Neuronal stem cell (in vitro differentiated cells): ENCODE data around the gene PLA2G15. TPM values are rescaled to one million over a fixed set of nuclear protein-coding genes. Genes with fewer than 3 reads are reported as not detected.

ENCODE experiments used
- DNase-seq: peaks from one replicate; pipeline ENCODE4 v3.0.0-alpha.2; 2013; ENCODE audit warnings: low spot score
- H2AFZ ChIP-seq: one replicate; pipeline ENCODE4 v1.6.1; 2013; ENCODE audit warnings: mild to moderate bottlenecking, low read length, inconsistent platforms
- H2AK5ac ChIP-seq: 2 replicates; pipeline ENCODE4 v1.6.1; 2013; ENCODE audit warnings: low read depth, mild to moderate bottlenecking, inconsistent platforms, low read length, moderate library complexity, mixed read lengths
- H2BK120ac ChIP-seq: 2 replicates; pipeline ENCODE4 v1.6.1; 2013; ENCODE audit warnings: low read depth, mild to moderate bottlenecking, inconsistent platforms, low read length, moderate library complexity, mixed read lengths
- H2BK12ac ChIP-seq: one replicate; pipeline ENCODE4 v1.6.1; 2013; ENCODE audit warnings: low read length, inconsistent platforms
- H2BK15ac ChIP-seq: 2 replicates; pipeline ENCODE4 v1.6.1; 2013; ENCODE audit warnings: mild to moderate bottlenecking, low read length, inconsistent platforms, mixed read lengths
- H2BK5ac ChIP-seq: one replicate; pipeline ENCODE4 v1.6.1; 2013; ENCODE audit warnings: inconsistent platforms, mild to moderate bottlenecking, low read length, moderate library complexity
- H3K14ac ChIP-seq: one replicate; pipeline ENCODE4 v1.6.1; 2013; ENCODE audit warnings: low read length, inconsistent platforms
- H3K18ac ChIP-seq: 2 replicates; pipeline ENCODE4 v1.6.1; 2013; ENCODE audit warnings: low read length, inconsistent platforms
- H3K23ac ChIP-seq: 2 replicates; pipeline ENCODE4 v1.6.1; 2013; ENCODE audit warnings: low read depth, mild to moderate bottlenecking, mixed read lengths, low read length, inconsistent platforms; ENCODE audit not compliant: poor library complexity
- H3K27ac ChIP-seq: replicated peaks from 3 replicates; pipeline ENCODE4 v1.5.1; 2013; ENCODE audit warnings: low read length, inconsistent platforms
- H3K27me3 ChIP-seq, 3 experiments: 2 replicates each; pipeline ENCODE4 v1.6.1; 2013; ENCODE audit warnings: low read length in 3 of 3, mild to moderate bottlenecking in 2 of 3, inconsistent platforms in 1 of 3, low read depth in 1 of 3, mixed read lengths in 1 of 3, moderate library complexity in 1 of 3; ENCODE audit not compliant: control insufficient read depth in 3 of 3, insufficient read depth in 3 of 3
- H3K36me3 ChIP-seq, 2 donors: replicated peaks in 1 of 2; 2 replicates each; pipeline ENCODE4 v1.6.1; 2013; ENCODE audit warnings: low read length in 2 of 2; ENCODE audit not compliant: control insufficient read depth in 2 of 2, insufficient read depth in 2 of 2
- H3K4ac ChIP-seq: 2 replicates; pipeline ENCODE4 v1.6.1; 2013; ENCODE audit warnings: inconsistent platforms, mild to moderate bottlenecking, low read length, moderate library complexity
- H3K4me1 ChIP-seq, 2 donors: 1 replicate in 1 of 2; 2 replicates in 1 of 2; pipeline ENCODE4 v1.6.1; 2013; ENCODE audit warnings: low read length in 2 of 2, low read depth in 1 of 2; ENCODE audit not compliant: control insufficient read depth in 2 of 2, insufficient read depth in 1 of 2
- H3K4me2 ChIP-seq: one replicate; pipeline ENCODE4 v1.6.1; 2013; ENCODE audit warnings: mild to moderate bottlenecking, low read length, inconsistent platforms; ENCODE audit not compliant: insufficient read depth, poor library complexity, severe bottlenecking
- H3K4me3 ChIP-seq, 2 donors: 2 replicates each; pipeline ENCODE4 v1.5.1; 2013; ENCODE audit warnings: low read length in 2 of 2, mild to moderate bottlenecking in 2 of 2, inconsistent platforms in 1 of 2, moderate library complexity in 1 of 2
- H3K79me1 ChIP-seq: one replicate; pipeline ENCODE4 v1.6.1; 2013; ENCODE audit warnings: low read depth, mild to moderate bottlenecking, inconsistent platforms, low read length, moderate library complexity
- H3K9ac ChIP-seq: one replicate; pipeline ENCODE4 v1.6.1; 2013; ENCODE audit warnings: mild to moderate bottlenecking, low read depth, low read length, inconsistent platforms; ENCODE audit not compliant: poor library complexity
- H3K9me3 ChIP-seq, 2 donors: replicated peaks in 1 of 2; 2 replicates each; pipeline versions ENCODE3 to v1.6.1; 2013; ENCODE audit warnings: low read length in 2 of 2, mild to moderate bottlenecking in 2 of 2, inconsistent platforms in 1 of 2, low read depth in 1 of 2, mixed read lengths in 1 of 2, moderate library complexity in 1 of 2; ENCODE audit not compliant: control insufficient read depth in 2 of 2, insufficient read depth in 1 of 2
- H4K8ac ChIP-seq: one replicate; pipeline ENCODE4 v1.6.1; 2013; ENCODE audit warnings: low read depth, mild to moderate bottlenecking, inconsistent platforms, low read length, moderate library complexity
- H4K91ac ChIP-seq: one replicate; pipeline ENCODE4 v1.6.1; 2013; ENCODE audit warnings: low read length, low read depth, mild to moderate bottlenecking, inconsistent platforms; ENCODE audit not compliant: poor library complexity
- WGBS, 2 donors: extraction: QIAGEN DNeasy Blood & Tissue Kit; methylation state at CpG; one replicate each; pipeline ENCODE4 v1.1.7; 2013; ENCODE audit warnings: missing lambda C conversion rate in 2 of 2, mixed read lengths in 1 of 2; ENCODE audit not compliant: insufficient read length in 2 of 2, insufficient replicate concordance in 1 of 2; ENCODE audit errors: extremely low coverage in 2 of 2; 5-methylcytosine and 5-hydroxymethylcytosine counted together
- small RNA-seq: library from polyadenylated mRNA; stranded (forward); fragments of <200 nt; extraction: miRNeasy Mini kit (QIAGEN cat#:217004); gene quantifications from one replicate; pipeline ENCODE3, GENCODE V24; 2013; ENCODE audit not compliant: insufficient read depth

The PLA2G15 gene

DNA sequence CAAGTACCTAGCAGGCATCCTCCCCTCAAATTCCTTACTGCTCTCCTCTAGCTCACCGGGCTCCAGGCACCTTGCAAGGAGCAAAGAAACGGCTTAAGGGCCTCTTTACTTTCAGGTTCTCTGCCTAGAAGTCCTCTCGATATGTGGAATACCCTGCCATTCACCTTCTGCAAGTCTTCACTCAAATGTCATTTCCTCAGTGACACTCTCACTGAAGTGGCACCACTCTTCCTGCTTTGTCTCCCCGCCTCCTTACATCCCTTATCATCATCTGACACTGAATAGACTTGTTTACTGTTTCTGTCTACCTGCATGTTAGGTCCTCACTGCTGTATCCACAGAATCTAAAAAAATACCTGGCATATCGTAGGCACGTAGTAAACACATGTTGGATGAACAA lies 64.6 kb downstream of the PLA2G15 start:
- Histone ChIP-seq H2BK5ac (no peak overlapping the region), H3K9me3 (no peaks in the 10 kb centered on the region), H3K4me1 (peaks cover 6 to 7% of the 10 kb centered on the region in 2 donors), H3K27ac (no peak overlapping the region), H2BK12ac (no peak overlapping the region), H3K27me3 (no peaks in the 10 kb centered on the region), H2BK15ac (no peak overlapping the region), H3K36me3 (peaks cover 9 to 66% of the 10 kb centered on the region in 2 donors), H4K8ac (no peak overlapping the region), H2BK120ac (no peak overlapping the region), H2AFZ (peak overlapping the region; percentile 87), H2AK5ac (no peak overlapping the region), H3K79me1 (peaks cover 5% of the 10 kb centered on the region), H4K91ac (no peak overlapping the region), H3K4ac (no peak overlapping the region), H3K4me2 (peak overlapping the region; percentile 82), H3K18ac (no peak overlapping the region), H3K23ac (no peak overlapping the region), H3K9ac (peak overlapping the region; percentile 94), H3K14ac (no peak overlapping the region), H3K4me3 (peak overlapping the region; percentile 91 to 95)
- no CpG with 5 or more reads among the region's 6 CpGs for WGBS, 2 donors
- no peak for DNase-seq

DNA sequence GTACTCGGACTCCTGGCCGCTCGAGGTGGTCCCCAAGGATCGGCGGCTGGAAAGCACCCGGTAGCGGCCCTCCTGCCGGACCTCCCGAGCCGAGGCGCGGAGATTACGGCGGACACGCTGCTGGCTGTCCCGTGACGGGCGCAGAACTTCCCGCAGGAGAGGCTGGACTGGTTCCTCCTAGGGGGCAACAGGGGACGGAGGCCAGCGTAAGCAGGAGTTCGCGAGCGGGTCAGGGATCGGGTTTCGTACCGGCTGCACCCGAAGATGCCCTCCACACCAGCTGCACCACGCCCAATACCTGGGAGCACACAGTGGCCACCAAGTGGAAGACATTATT lies 65.2 kb downstream of the PLA2G15 start:
- peak overlapping the region; percentile 94 for H3K9ac ChIP-seq
- H3K4me1 ChIP-seq: peaks cover 6 to 7% of the 10 kb centered on the region in 2 donors
- H2BK12ac ChIP-seq: no peak overlapping the region
- peak overlapping the region; percentile 74 for H3K27ac ChIP-seq
- no peak for DNase-seq
- H2BK5ac ChIP-seq: peak overlapping the region; percentile 94
- H4K91ac ChIP-seq: peak overlapping the region; percentile 25
- H3K4me2 ChIP-seq: peak overlapping the region; percentile 82
- no peak overlapping the region for H3K14ac ChIP-seq
- peak overlapping the region; percentile 94 for H3K18ac ChIP-seq
- no peaks in the 10 kb centered on the region for H3K9me3 ChIP-seq
- H3K79me1 ChIP-seq: peaks cover 3% of the 10 kb centered on the region
- peak overlapping the region; percentile 87 for H2AFZ ChIP-seq
- peaks cover 5 to 66% of the 10 kb centered on the region in 2 donors for H3K36me3 ChIP-seq
- H3K27me3 ChIP-seq: no peaks in the 10 kb centered on the region
- peak overlapping the region; percentile 96 for H3K23ac ChIP-seq
- peak overlapping the region; percentile 91 to 95 for H3K4me3 ChIP-seq
- H4K8ac ChIP-seq: no peak overlapping the region
- H2AK5ac ChIP-seq: peak overlapping the region; percentile 76
- H2BK15ac ChIP-seq: peak overlapping the region; percentile 68
- no CpG with 5 or more reads among the region's 29 CpGs for WGBS, 2 donors
- H3K4ac ChIP-seq: no peak overlapping the region
- H2BK120ac ChIP-seq: no peak overlapping the region

Small RNAs within 50 kb of the gene (small RNA-seq; reads per million reads assigned to genes)
- gene RNU6-1262P: not detected
